NCI-H1694 treated with DMSO at 0.1 percent for 48 hours (cell line): Measurements from ENCODE around the gene EXO5.
"Not testable (repeated sequence)": the region's sequence is repeated elsewhere in the genome, so short reads cannot be mapped to it uniquely, and the experiment has no call there.

Experiments used
- DNase-seq: peaks from one replicate; lab custom pipeline; 2025; lab: John Stamatoyannopoulos, UW

EXO5 gene

GRCh38 chr1:40553017-40553416 is 44.5 kb downstream of the EXO5 start:
- no peak for DNase-seq

GRCh38 chr1:40554807-40555206 is 46.2 kb downstream of the EXO5 start:
- DNase-seq = not testable (repeated sequence)

DNA sequence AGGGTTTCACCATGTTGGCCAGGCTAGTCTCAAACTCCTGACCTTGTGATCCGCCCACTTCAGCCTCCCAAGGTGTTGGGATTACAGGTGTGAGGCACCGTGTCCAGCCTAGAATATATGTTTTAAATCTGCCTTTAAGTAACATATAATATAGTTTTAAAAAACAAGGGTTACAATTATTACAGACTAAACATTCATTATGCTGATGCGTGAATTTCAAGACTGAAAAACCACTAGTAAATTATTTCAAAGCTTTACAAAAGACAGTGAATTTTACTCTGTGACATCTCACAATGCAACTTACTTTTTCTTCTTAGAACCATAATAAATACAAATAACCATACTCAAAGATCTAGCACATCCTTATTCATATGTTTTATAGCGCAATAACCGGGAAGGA is 47.6 kb downstream of the EXO5 start:
- no peak for DNase-seq

GRCh38 chr1:40558241-40558640 is 49.7 kb downstream of the EXO5 start:
- DNase-seq = not testable (repeated sequence)

- DNase-seq = no peak
These were observed 53.6 kb downstream of the EXO5 start for GRCh38 chr1:40562185-40562584.

DNA sequence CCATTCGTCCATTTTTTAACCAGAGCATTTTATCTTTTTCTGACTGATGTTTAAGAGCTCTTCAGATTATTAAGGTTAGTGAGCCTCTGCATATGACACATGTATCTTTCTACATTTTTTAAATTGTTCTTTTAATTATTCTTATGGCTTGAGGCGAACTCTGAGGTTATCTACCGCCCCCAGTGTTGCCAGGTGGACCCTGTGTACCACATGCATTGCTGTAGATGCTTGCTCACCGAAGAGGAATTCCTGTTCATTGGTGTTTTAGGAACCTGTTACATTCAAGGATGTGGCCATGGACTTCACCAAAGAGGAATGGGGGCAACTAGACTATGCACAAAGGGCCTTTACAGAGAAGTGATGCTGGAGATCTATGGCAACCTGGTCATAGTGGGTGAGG is 54.7 kb downstream of the EXO5 start:
- no peak for DNase-seq

DNA sequence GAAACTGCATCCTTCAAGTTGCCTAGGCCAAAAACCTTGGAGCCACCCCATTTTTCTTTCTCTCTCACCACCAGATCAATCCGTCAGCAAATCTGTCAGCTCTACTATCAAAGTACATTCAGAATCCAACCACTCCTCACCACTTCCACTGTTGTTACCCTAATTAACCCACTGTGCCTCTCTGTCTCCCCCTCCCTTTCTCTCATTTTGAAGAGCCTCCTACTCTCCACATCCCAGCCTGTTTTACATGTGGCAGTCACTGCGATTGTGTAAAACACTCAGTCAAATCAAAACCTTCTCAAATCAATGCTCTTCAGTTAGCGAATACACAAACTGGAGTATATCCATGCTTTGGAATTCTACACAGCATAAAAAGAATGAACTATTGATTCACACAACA is 55.9 kb downstream of the EXO5 start:
- DNase-seq = no peak

DNA sequence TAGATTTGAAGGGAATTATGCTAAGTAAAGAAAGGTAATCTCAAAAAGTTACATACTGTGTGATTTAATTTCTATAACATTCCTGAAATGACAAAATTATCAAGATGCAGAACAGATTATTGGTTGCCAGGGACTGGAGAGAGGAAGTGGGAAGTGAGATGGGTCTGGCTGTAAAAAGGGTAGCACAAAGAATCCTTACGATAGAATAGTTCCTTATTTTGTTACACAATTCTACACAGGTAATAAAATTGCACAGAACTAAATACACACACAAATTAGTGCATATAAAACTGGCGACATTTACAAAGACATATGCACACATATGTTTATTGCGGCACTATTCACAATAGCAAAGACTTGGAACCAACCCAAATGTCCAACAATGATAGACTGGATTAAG is 56.3 kb downstream of the EXO5 start:
- DNase-seq = no peak
